Glutamatergic neuron (in vitro differentiated cells): ENCODE data around the gene ERP27. TPM values are rescaled to one million over a fixed set of nuclear protein-coding genes. Genes with fewer than 3 reads are reported as not detected.

Experiments used
- DNase-seq: peaks from one replicate; pipeline ENCODE4 v3.0.0; 2022
- H3K27ac Mint-ChIP-seq: one replicate; pipeline ENCODE4 v1.8.0; 2020; ENCODE audit warnings: mild to moderate bottlenecking, mixed read lengths, inconsistent platforms; ENCODE audit not compliant: unreplicated experiment
- H3K27me3 Mint-ChIP-seq: one replicate; pipeline ENCODE4 v1.8.0; 2020; ENCODE audit warnings: mild to moderate bottlenecking, moderate library complexity, mixed read lengths, inconsistent platforms; ENCODE audit not compliant: unreplicated experiment
- H3K36me3 Mint-ChIP-seq: one replicate; pipeline ENCODE4 v1.8.0; 2020; ENCODE audit warnings: mild to moderate bottlenecking, mixed read lengths, inconsistent platforms; ENCODE audit not compliant: unreplicated experiment
- H3K4me1 Mint-ChIP-seq: one replicate; pipeline ENCODE4 v1.8.0; 2020; ENCODE audit warnings: mild to moderate bottlenecking, low read depth, mixed read lengths, inconsistent platforms; ENCODE audit not compliant: unreplicated experiment
- H3K4me3 Mint-ChIP-seq: one replicate; pipeline ENCODE4 v1.8.0; 2020; ENCODE audit warnings: mild to moderate bottlenecking, mixed read lengths, inconsistent platforms; ENCODE audit not compliant: unreplicated experiment
- H3K9me3 Mint-ChIP-seq: one replicate; pipeline ENCODE4 v1.8.0; 2020; ENCODE audit warnings: mild to moderate bottlenecking, moderate library complexity, mixed read lengths, inconsistent platforms; ENCODE audit not compliant: unreplicated experiment
- long read RNA-seq: library from polyadenylated mRNA; unstranded; transcript quantifications from one replicate; pipeline ENCODE4 v2.0.0, GENCODE V29; 2020; ENCODE audit not compliant: unreplicated experiment
- total RNA-seq: library from RNA; stranded (reverse); fragmentation: NEBNext Ultra II Directional; extraction: Animal tissue kit (Norgen Biotek cat#: 25700); gene quantifications from one replicate; pipeline ENCODE4 v1.2.1, GENCODE V29; 2021; ENCODE audit not compliant: unreplicated experiment
- TF ChIP-seq, protein P1 (sequence below): fragments of 200-600 bp; sonication (generic); IDR thresholded peaks from one replicate; pipeline ENCODE4 v1.5.0; 2021; ENCODE audit not compliant: partially characterized antibody, unreplicated experiment

Gene ERP27
- total RNA-seq = not detected
- long read RNA-seq = 0 reads

GRCh38 chr12:14938301-14938700 is at the start of gene ERP27:
ERP27 (minus strand) TSS chr12:14938537; CDS start chr12:14938508, 29 bp downstream.
- no peaks in the 10 kb centered on the region for H3K36me3 Mint-ChIP-seq
- no peak within 1 kb of the TSS for H3K27ac Mint-ChIP-seq
- TF ChIP-seq, protein P1, sequence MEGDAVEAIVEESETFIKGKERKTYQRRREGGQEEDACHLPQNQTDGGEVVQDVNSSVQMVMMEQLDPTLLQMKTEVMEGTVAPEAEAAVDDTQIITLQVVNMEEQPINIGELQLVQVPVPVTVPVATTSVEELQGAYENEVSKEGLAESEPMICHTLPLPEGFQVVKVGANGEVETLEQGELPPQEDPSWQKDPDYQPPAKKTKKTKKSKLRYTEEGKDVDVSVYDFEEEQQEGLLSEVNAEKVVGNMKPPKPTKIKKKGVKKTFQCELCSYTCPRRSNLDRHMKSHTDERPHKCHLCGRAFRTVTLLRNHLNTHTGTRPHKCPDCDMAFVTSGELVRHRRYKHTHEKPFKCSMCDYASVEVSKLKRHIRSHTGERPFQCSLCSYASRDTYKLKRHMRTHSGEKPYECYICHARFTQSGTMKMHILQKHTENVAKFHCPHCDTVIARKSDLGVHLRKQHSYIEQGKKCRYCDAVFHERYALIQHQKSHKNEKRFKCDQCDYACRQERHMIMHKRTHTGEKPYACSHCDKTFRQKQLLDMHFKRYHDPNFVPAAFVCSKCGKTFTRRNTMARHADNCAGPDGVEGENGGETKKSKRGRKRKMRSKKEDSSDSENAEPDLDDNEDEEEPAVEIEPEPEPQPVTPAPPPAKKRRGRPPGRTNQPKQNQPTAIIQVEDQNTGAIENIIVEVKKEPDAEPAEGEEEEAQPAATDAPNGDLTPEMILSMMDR = no peak
- H3K4me3 Mint-ChIP-seq = no peak within 1 kb of the TSS
- no peaks in the 10 kb centered on the region for H3K9me3 Mint-ChIP-seq
- H3K27me3 Mint-ChIP-seq = no peaks in the 10 kb centered on the region
- H3K4me1 Mint-ChIP-seq = peaks cover 4% of the 10 kb centered on the region
- no peak for DNase-seq

DNA sequence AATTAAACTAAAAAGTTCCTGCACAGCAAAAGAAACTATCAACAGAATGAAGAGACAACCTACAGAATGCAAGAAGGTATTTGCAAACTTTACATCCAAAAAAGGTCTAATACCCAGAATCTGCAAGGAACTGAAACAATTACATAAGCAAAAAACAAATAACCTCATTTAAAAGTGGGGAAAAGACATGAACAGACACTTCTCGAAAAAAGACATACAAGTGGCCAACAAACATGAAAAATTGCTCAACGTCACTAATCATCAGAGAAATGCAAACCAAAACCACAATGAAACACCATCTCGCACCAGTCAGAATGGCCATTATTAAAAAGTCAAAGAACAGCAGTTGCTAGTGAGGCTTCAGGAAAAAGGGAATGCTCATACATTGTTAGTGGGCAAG is 49.7 kb upstream of the ERP27 start:
- Mint-ChIP-seq H3K27me3 (no peaks in the 10 kb centered on the region), H3K9me3 (no peaks in the 10 kb centered on the region), H3K4me1 (no peaks in the 10 kb centered on the region), H3K27ac (no peak overlapping the region), H3K4me3 (no peak overlapping the region), H3K36me3 (no peaks in the 10 kb centered on the region)
- no peak for DNase-seq
- TF ChIP-seq, protein P1 = no peak

- Mint-ChIP-seq H3K9me3 (no peaks in the 10 kb centered on the region), H3K27ac (no peak overlapping the region), H3K4me3 (no peak overlapping the region), H3K27me3 (no peaks in the 10 kb centered on the region), H3K36me3 (no peaks in the 10 kb centered on the region), H3K4me1 (no peaks in the 10 kb centered on the region)
- TF ChIP-seq, protein P1 = no peak
- no peak for DNase-seq
Observed at GRCh38 chr12:14986449-14986848, 48.1 kb upstream of the ERP27 start.

DNA sequence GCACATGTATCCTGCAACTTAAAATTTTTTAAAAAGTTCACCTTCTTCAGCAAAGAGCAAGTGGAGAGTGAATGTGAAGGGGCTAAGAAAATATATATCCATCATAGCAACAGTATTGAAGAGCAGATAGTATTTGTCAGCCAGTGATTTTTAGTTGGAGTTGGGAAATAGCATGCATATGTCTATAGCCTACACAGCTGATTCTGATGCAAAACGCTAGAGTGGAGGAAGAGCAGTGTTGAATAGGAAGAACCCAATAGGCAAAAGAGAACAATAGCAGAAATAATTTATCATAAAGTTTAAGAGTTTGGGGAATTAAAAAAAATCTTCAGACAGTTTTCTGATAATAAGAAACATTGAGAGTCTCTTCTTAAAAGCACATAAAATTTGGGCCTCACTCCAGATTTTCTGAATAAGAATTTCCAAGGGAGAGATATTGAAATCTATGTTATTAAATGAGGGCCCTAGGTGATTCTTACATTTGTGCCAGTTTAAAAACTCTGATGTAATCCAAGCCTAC is 46.5 kb upstream of the ERP27 start:
- Mint-ChIP-seq H3K27me3 (no peaks in the 10 kb centered on the region), H3K4me3 (no peak overlapping the region), H3K9me3 (no peaks in the 10 kb centered on the region), H3K36me3 (no peaks in the 10 kb centered on the region), H3K4me1 (no peaks in the 10 kb centered on the region), H3K27ac (no peak overlapping the region)
- TF ChIP-seq, protein P1 = no peak
- DNase-seq = no peak

DNA sequence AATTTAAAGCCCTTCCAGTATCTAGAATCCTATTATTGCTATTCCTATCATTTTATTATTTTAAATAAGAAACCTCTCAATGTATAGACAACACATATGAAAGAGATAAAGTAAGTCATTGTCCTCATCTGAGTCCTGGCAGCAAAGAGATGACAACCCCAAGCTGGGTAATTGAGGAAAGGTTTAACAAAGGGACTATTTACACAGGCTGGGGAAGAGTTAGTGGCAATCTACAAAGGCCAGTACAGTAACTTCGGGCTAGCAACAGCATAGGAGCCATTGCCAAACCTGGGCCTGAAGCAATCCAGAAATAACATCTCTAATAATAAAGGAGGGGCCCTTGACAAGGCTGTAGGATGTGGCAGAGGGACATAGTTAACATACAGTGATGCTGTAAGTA is 45.7 kb upstream of the ERP27 start:
- Mint-ChIP-seq H3K36me3 (no peaks in the 10 kb centered on the region), H3K27me3 (no peaks in the 10 kb centered on the region), H3K4me3 (no peak overlapping the region), H3K4me1 (no peaks in the 10 kb centered on the region), H3K9me3 (no peaks in the 10 kb centered on the region), H3K27ac (no peak overlapping the region)
- TF ChIP-seq, protein P1 = no peak
- DNase-seq = no peak
